SW480 (cell line): ENCODE measurements around the gene TAS2R60.
"Not testable (repeated sequence)": the region's sequence is repeated elsewhere in the genome, so short reads cannot be mapped to it uniquely, and the experiment has no call there.

ENCODE experiments used
- DNase-seq: peaks from one replicate; pipeline ENCODE4 v3.0.0-alpha.2; 2016; ENCODE audit warnings: low spot score

The TAS2R60 gene, protein sequence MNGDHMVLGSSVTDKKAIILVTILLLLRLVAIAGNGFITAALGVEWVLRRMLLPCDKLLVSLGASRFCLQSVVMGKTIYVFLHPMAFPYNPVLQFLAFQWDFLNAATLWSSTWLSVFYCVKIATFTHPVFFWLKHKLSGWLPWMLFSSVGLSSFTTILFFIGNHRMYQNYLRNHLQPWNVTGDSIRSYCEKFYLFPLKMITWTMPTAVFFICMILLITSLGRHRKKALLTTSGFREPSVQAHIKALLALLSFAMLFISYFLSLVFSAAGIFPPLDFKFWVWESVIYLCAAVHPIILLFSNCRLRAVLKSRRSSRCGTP

DNA sequence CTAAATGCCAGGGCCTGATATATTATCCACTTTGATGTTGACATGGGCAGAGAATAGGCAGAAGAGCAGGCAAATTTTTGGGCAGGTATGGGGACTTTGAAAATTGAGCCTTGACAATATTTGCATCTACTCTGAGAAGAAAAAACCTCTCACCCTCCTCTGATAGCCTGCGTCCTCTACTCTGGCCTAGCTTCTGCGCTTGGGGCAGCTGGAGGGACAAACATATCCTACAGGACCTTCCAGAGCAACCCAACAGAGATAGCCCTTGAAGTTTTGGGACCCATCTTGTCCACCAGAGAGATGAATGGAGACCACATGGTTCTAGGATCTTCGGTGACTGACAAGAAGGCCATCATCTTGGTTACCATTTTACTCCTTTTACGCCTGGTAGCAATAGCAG, at the start of gene TAS2R60:
TSS of gene TAS2R60 (plus strand) at position 301 of the 400 bp plus-strand sequence. CDS start at position 301, 0 bp downstream.
- DNase-seq: no peak

DNA sequence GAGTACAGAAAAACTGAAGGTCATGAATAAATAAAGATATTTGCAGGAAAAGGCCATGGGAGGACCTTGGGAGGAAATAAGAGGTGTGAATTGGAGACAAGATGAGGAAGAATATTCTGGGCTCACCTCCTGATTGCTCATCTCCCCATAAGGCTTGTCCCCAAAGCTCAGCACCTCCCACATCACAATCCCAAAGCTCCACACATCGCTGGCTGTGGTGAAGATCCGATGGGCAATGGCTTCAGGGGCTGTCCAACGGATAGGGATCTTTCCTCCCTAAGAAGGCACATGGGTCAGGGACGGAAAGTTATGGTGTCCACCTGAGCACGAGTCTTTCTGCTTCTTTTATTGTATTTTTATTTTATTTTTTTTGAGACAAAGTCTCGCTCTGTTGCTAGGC, 49.2 kb upstream of the TAS2R60 start:
- no peak for DNase-seq

DNA sequence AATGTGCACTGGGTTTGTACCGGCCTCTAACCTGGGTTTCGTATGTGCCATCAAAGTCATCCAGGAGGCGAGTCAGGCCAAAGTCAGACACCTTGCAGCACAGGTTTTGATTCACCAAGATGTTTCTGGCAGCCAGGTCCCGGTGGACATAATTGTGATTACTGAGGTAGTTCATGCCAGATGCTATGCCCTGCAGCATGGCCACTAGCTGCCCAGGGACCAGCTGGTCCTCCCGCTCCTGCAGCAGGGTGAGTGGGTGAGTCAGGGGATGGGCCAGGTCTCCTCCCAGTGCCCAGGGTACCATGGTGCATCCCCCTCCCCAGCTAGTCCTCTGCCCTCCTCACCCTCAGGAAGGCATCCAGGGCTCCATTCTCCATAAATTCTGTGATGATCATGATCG, 48.5 kb upstream of the TAS2R60 start:
- no peak for DNase-seq

DNA sequence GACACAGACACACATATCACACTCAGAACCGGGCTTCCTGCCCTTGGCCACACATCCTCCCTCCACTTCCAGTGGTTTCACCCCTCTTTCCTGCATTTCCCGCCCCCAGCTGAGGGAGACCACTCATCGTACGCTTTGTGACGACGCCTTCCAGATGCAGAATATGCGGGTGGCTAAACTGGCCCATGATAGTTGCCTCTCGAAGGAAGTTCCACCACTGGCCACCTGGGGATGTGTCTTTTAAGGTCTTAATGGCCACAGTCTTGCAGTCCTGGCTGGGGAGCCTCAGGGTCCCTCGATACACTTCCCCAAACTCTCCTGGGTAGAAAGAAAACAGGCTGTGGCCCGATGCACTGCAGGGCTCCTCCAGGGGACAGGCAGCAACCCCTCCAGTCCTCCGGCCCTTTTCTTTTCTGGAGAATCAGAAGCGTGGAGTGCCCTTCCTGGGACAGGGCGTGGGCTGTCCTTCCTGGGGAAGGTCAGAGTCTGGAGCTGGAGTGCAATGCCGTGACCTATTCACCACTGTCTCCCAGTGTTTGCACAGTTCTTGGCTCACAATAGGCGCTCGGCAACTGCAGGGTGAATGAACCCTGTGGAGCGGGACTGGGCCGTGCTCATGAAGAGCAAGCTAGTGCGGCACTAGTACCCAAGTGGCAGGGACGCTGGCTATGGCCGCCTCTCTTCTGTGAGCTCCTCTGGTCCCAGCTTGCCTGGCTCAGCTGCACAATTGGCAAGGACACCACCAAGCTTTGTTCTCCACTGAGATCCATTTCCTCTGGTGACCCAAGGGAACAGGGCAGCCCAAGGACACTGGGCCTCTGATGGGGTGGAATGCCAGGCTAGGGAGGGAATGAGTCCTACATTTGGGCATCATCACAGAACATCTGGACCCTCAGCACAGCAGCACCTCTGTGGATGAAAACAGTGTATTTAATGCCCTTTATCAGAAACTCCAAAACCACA, 47.8 kb upstream of the TAS2R60 start:
- DNase-seq: no peak

DNA sequence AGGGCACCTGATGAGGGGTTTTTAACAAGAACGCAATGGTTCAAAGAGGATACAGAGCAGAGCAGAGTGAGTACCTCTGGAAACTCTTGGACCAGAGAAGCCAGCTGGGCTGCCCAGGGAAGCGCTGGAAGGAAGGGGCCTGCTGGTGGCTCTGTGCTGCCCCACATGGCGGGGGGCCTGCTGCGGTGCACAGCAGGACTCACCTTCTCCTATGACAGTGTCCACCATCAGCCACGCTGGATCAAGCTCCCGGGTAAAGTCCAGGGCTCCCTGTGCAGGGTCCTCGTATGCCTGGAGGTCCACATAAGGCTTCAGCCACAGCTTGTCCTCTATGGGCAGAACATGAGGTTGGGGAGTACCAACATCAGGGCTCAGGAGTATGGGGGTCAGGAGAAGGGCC, 47.1 kb upstream of the TAS2R60 start:
- no peak for DNase-seq

DNA sequence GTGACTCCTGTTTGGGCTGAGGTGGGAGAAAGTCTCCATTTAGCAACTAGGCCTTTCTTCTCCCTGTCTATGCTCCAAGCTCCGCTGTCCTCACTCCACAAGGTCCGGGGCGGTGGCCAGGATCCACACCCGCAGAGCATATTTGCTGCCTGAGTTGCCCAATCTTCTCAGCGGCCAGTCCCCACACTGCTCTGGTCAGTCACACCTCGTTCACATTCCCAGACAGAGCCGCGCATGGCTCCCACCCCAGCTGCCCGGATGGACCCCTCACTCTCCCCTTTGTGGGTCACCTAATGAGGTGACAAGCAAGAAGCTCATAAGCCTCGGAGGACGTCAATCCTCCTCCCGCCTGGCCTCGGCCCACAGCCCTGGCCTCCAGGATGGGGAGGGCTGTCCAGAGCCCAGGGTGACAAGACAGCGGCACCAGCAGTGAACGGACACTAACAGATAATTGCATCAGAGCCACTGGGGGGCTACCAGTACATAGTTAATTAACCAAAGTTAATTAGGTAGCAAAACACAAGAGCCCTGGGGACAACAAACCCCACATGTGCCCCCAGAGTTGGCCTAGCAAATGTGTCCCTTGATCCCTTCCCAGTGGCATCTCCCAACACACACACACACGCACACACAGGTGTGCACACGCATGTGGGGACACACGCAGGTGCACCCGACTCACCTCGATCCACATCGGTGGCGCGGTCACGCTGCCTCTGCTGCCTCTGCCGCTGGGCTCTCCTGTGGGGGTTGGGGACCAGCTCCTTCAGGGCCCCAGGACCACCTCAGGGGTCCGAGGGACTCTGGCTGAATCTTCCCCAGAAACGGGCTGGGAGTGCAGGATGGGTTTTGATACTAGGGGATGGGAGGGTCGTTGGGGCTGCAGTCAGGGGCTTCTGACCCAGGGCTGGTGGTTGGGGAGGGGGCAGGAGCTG, 46.4 kb upstream of the TAS2R60 start:
- no peak for DNase-seq

DNA sequence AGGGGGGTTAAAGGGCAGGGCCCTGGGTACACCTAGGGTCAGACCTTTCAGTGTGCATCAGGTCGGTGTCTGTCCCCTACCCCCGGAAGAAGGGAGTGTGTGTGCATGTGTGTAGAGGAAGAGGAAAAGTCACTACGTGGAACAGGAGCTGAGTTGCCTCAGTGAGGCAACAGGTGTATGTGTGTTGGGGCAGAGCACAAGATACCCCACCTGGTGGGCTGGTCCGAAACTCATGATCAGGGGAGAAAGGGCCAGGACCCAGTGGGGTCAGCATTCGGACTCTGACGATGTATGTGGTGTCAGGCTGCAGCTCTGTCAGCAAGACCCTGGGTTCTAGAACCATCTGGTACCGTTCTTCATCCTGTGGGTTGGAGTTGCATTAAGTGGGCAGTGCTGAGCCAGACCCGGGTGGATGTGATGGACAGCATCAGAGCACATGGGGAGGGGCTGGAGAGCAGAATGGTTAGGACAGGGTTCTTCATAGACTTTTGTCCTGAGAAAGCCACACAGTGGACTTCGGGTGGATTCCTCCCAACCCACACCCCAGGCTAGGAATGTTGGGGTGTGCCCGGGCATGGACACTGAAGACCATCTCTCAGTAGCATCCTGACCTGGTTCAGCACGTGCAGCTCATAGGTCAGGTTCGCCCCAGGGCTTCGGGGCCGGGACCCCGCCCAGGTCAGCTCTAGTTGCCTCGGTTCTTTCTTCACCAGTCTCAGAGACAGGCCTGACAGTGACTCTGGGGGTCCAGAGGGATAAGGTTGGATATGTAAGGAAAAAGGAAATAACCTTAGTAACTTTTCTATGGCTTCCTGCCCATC, 45.3 kb upstream of the TAS2R60 start:
- no peak for DNase-seq

DNA sequence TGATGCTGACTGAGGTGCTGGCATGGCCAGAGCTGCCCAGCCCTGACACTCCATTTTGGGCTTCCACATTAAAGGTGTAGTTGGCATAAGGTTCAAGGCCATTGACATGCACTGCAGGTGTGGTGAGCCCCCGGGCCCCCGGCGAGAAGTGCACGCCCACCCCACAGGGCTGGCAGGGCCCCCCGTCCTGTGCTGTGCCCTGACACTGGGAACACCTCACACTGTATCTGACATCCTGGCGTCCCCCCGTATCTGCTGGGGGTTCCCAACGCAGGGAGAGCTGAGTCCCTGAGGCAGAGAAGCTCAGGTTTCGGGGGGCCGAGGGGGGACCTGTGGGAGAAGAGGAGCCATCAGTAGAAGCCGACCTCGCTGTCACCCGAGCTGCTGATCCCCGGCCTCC, 44.6 kb upstream of the TAS2R60 start:
- DNase-seq: no peak

DNA sequence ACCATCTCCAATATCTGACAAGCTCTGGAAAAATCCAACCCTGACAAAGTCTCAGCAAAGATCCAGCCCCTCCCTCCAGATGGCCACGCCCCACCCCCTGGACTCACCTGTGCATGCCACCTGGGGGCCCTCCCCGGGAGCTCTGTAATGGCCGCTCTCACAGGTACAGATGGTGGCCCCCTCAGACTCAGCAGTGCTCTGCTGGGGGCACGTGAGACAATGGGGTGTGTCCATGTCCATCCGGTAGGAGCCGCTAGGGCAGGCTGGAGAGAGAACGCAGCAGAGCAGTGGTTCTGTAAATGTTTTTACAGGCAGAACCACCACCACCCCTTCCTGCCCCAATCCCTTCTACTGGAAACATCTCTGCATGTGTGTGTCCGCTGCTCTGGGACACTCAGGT, 44.1 kb upstream of the TAS2R60 start:
- DNase-seq: no peak

DNA sequence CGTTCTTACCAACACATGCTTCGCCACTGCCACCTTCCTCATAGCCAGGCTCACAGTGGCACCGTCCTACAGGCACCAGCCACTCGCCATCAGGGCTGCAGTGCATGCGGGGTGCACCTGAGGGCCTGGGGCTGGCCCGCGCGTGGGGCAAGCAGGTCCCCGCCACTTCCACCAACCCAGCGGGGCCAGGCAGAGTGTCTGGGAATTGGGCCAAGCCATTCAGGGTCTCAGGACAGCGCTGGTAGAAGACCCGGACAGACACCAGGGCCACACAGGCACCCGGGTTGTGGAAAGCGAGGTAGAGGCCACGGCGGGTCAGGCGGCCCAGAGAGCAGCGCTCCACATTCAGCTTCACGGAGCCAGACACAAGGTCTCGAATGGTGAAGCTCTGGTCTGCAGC, 43.6 kb upstream of the TAS2R60 start:
- no peak for DNase-seq

DNA sequence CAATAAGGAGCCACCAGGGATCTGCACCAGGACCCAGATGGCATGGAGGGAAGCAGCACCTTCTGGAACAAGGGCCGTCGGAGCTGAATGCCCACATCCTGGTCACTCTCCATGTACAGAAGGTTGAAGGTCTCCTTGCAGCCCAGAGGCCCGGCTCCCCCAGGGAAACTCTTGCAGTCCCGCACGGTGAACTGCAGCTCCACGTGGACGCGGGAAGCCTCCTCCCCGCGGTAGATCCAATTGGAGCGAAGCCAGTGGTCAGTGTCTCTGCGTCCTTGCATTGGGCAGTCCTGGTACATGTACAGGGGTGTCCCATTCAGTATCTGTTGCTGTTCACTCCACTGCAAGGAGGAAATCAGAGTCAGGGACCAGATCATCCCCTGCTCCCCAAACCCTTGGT, 42.0 kb upstream of the TAS2R60 start:
- no peak for DNase-seq

DNA sequence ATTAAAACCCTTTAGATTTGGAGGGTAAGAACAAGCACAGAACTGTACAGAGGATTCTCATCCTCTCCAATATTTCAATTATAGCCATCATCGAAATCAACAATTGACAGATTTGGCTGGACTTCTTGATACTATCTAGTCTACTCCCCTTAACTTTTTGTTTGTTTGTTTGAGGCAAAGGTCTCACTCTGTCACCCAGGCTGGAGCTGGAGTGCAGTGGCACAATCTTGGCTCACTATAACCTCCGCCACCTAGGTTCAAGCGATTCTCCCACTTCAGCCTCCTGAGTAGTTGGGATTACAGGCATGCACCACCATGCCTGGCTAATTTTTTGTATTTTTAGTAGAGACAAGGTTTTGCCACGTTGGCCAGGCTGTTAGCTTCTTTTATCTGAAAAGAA, 41.0 kb upstream of the TAS2R60 start:
- DNase-seq: not testable (repeated sequence)

DNA sequence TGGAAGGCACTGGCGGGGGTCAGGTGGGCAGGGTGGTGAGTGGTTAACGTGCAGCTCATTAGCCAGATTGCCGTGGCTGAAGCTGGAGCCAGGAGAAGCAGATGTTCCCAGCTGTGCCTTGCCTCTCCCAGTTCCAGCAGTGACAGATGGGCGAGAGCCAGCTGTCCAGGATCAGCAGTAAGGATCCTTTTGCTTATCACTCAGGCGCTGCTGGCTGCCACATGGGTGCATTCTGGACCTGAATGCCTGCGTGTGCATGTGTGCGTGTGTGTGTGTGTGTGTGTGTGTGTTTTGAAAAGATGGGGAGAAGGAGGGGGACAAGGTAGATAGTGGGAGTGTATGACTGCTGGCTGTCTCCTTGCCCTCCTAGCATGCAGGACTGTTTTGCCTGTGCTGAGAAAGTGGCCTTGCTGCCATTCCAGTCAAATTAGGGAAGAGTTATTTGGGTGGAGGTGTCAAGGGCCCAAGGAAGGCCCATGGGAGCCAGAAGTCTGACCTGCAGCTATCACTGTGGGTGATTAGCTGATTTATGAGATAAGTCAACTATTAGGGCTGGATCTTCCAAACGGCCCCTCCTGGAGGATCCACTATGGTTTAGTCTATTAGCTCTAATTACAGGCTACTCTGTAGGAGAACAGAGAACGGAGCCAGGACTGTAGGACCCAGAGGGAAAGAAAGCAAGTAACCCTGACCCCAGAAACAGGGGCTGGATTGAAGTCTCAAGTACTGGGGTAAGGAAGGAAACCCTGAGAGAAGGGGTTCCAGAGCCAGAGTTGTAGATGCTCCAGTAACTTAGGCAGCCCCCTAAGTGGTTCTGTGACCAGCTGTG, 37.9 kb upstream of the TAS2R60 start:
- no peak for DNase-seq

DNA sequence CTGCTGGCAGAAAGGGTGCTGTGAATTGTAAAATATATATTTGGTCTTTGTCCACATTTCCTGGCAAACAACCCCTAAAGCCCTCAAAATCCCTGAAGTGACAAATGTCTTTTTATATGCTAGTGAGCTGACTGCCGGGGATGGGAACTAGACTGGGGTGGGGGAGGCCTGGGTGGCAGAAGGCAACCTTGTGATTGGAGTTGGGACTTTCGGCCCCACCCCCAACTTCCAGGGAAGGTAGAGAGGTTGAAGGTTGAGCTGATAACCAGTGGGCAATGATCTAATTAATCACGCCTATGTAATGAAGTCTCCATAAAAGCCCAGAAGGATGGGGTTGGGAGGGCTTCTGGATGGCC, 37.3 kb upstream of the TAS2R60 start:
- no peak for DNase-seq

DNA sequence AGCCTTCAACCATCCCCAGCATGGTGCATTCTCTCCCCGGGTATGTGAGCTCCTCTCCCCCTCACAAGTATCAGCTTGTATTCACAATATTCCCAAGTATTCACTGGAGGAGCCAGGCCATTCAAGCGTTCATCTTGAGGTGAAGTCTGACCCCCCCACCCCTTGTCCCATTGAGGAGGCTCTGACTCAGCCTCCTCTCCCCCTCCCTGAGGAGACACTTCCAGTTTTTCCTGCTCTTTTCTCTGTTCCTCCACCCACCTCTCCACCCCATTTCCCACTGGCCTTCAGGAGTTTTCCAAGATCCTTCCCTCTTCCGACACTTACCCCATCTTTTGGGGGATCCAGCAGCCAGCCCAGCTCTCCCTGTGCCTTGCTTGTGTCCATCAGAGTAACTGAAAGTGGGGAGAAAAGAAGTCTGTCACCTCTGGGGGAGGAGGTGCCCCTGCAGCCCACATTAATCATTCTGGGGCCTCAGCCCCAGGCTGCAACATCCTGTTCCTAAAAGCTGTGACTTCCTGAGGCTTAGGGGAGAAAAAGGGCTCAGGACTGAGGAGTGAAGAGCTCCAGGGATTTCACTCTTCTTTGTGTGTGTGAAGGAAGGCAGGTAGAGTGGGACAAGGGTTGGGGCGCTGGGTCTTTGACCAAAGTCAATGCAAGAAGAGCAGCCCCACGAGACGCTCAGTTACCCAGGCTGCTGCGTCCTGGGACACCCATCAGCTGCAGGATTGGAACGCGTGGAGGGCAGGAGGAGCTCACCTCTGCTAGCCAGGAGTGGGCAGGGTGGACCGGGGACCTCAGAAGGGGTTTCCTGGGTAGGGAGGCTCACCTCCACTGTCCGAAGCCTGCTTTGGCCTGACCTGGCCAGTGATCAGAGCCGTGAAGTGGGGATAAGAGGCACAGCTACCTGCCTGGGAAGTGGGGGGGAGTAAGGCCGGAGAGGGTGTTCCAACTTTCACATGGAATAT, 35.7 kb upstream of the TAS2R60 start:
- no peak for DNase-seq

DNA sequence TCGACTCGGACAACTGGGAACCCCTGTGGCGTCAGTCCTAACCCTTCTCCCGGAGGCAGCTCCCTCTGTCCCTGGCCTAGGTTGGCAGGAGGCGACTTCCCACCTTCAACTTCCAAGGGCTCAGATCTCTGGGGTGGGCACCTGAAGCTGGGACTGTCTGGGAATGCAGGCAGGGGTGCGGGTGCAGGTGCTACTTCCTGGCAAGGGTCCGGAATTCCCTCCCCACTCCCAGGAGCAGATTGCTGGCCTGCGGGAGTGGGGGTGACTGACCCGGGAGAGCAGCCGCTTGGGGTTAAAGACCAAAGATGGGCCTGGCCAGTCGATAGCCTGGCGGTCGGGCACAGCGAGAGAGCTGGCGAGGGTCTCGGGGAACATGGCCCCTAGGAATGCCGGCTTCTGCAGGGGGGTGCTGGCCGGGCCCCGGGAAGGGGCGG, 35.0 kb upstream of the TAS2R60 start:
- DNase-seq: no peak

DNA sequence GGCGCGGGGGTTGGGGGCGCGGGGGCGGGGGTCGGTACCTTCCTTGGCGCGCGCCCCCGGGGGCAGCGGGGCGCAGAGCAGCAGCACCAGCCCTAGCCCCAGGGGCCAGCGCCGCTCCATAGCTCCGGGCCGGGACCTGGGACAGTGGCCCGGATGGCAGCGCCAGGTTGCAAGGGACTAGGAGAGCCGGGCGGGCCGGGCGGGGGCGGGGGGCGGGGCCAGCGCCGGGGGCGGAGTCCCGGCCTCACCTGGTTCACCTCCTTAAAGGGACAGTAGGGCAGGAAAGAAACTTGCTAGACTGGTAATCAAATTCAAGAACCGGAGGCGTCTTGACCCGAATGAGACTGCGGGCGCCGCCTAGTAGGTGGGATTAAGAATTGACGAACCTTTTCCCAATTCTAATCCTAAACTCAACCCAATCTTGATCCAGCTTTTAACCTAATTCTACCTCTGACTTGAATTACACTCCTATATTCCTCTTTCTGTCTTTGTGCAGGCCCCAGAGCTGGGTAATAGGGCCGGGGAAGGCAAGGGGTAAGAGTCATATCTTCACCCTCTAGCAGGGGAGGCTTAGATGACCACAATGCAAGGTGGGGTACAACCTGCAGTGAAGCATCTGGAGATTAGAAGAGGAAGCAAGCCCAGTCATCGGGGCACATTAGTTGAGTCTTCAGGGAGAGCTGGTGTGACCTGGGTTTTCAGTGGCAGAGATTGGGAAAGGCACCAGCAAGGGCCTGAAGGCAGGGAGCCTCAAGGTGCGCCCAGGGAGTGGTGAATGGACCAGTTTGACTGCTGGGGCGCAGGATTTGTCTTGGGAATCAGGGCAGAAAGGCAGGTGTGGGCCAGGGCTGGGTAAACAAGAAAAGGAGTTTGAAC, 34.3 kb upstream of the TAS2R60 start, which contains the start of gene EPHA1:
TSS of gene EPHA1 (minus strand) at position 171 of the 876 bp plus-strand sequence. CDS start at position 120, 51 bp downstream.
- DNase-seq: peak; percentile 89

DNA sequence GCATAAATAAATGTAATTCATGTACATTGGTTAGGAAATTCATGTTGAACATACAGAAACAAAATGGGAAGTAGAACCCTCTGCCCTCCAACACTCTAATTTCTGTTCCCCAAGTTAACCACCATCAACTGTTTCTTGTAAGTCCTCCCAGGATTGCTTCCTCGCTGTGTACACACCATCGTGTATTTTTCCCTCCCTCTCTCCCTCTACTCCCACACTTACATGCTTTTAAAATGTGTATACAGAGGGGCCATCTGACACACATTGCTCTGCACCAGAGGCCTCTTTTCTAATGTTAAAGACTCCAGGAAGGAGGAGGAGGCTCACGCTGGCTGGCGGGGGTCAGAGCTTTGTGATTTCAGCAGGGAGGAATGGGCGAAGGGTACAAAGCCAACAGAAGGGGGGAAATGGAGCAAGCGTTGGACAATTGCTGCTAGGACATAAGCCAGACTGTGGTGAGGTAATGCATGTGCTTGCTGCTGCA, 32.7 kb upstream of the TAS2R60 start:
- no peak for DNase-seq
